ENCODE results near the gene MTMR6. TPM values are rescaled to one million over a fixed set of nuclear protein-coding genes. Genes with fewer than 3 reads are reported as not detected.
A peak's percentile ranks its signal among the peaks of the same experiment; 100 is the strongest.

The MTMR6 gene
- total RNA-seq, 2 experiments from 2014 or later = 17.5 to 20.1 TPM

DNA sequence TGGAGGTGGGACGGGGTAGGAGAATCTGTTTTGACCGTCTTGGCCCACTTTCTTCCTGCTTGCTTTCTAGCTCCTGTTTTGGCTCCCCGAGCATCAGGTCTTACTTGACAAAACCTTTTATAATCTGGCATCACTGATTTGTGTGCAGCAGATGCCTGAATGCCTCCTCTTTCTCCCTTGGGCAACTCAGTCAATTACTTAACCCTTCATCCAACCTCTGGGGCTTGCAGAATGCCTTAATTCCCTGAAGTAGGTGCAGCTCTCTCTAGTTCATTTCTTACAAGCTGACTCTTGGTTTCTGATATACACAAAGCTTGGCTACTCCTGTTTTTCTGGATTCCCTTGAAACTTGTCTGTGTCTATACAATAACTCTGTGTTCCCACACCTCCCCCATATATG lies 8.4 kb upstream of the MTMR6 start:
- no peaks in the 10 kb centered on the region for H3K36me3 Mint-ChIP-seq
- peaks cover 27% of the 10 kb centered on the region for H3K27me3 Mint-ChIP-seq
- no peak overlapping the region for H3K27ac Mint-ChIP-seq
- no peak for DNase-seq
- H3K4me3 Mint-ChIP-seq = no peak overlapping the region
- no peak for ATAC-seq (ENCODE audit: low read depth)
- H3K4me1 Mint-ChIP-seq = peaks cover 7% of the 10 kb centered on the region
- POLR2A ChIA-PET = interaction anchor here (1.2 kb wide), 1 partner anchor 9 kb away, joined by 3 read pairs; the partner anchor contains the start of gene MTMR6
- no peaks in the 10 kb centered on the region for H3K9me3 Mint-ChIP-seq

DNA sequence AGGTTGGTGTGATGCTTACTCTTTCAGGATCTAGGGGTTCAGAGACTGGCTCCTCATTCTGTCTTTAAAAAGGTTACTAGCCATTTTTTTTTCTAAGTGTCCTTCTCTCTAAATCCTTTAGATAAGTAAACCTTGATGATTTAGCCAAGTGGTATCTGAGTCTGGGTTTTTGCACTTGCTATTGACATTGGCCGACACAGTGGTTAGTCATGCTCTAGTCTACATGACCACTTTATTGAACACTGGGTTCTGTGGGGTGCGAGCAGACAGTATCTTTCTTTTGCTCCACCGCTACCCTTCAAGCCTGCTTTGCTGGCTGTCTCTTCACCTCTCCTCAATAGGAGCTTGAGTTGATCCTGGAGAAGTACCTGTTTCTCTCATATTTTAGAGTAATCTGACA lies 7.9 kb upstream of the MTMR6 start:
- DNase-seq (no peak), ATAC-seq (ENCODE audit: low read depth) (no peak)
- H3K27ac Mint-ChIP-seq = no peak overlapping the region
- no peak overlapping the region for H3K4me3 Mint-ChIP-seq
- no peaks in the 10 kb centered on the region for H3K36me3 Mint-ChIP-seq
- POLR2A ChIA-PET = interaction anchor here (1.2 kb wide), 1 partner anchor 8 kb away, joined by 3 read pairs; the partner anchor contains the start of gene MTMR6
- H3K9me3 Mint-ChIP-seq = no peaks in the 10 kb centered on the region
- H3K27me3 Mint-ChIP-seq = peaks cover 31% of the 10 kb centered on the region
- H3K4me1 Mint-ChIP-seq = peaks cover 5% of the 10 kb centered on the region

DNA sequence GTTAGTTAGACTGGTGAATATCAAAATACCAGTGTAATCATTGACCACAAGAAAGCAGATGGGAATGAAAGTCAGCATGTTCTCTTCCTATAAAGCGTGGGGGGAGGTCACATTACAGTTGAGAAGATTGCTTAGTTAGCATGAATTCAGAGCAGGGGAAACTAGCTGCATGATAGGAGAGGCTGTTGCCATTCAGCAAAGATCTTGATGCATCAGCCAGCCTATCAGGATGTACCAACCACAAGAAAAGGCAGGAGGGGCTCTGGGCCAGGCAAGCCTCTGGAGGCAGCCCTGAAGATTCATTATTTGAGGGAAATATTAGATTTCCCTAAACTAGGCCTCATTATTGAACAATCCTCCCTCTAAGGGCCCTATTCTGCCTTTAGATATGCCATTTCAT lies 5.0 kb upstream of the MTMR6 start:
- H3K4me1 Mint-ChIP-seq = peaks cover 7% of the 10 kb centered on the region
- H3K36me3 Mint-ChIP-seq = no peaks in the 10 kb centered on the region
- DNase-seq = no peak
- ATAC-seq (ENCODE audit: low read depth) = peak; percentile 64
- no peak overlapping the region for H3K27ac Mint-ChIP-seq
- H3K4me3 Mint-ChIP-seq = no peak overlapping the region
- POLR2A ChIA-PET = no interaction called here
- H3K9me3 Mint-ChIP-seq = no peaks in the 10 kb centered on the region
- peaks cover 33% of the 10 kb centered on the region for H3K27me3 Mint-ChIP-seq

DNA sequence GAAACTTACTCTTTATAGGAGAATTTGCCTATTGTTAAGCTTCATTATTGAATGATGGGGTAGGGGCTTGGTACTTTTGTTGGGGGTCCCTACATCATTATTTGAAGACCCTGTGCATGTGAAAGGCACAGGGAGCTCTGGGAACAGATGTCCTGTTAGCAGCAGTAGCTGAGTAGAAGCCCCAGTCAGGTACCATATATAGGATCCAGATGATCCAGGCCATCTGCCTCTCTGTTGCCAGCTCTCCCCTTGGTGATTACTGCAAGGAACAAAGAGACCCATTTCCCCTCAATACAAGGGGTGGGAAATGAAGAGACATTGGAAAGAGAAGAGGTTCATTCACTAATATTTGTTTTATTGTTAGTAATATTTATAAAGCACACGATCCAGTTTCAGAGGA lies 4.4 kb upstream of the MTMR6 start:
- no peaks in the 10 kb centered on the region for H3K36me3 Mint-ChIP-seq
- no peaks in the 10 kb centered on the region for H3K9me3 Mint-ChIP-seq
- POLR2A ChIA-PET = no interaction called here
- no peak overlapping the region for H3K4me3 Mint-ChIP-seq
- peaks cover 31% of the 10 kb centered on the region for H3K27me3 Mint-ChIP-seq
- peaks cover 7% of the 10 kb centered on the region for H3K4me1 Mint-ChIP-seq
- ATAC-seq (ENCODE audit: low read depth) = no peak
- H3K27ac Mint-ChIP-seq = no peak overlapping the region
- no peak for DNase-seq

DNA sequence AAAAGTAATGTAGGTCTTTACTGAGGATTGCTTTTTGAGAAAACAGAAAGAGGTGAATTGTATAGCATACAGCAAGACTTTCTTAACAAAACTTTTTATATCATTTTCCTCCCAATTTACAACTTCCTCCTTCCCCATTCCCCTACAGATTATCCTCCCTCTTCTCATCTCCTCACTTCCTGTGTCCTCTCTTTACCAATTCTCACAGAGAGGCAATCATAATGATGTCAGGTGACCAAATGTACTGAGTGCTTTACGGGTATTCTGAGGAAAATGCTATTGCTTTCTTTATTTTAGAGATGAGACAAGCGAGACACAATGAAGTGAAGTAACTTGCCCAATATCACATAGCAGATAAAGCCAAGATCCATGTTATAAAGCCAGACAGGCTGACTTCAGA lies 1.7 kb upstream of the MTMR6 start:
- Mint-ChIP-seq H3K27ac (no peak overlapping the region), H3K4me1 (peaks cover 14% of the 10 kb centered on the region), H3K4me3 (no peak overlapping the region), H3K27me3 (peaks cover 17% of the 10 kb centered on the region), H3K9me3 (no peaks in the 10 kb centered on the region), H3K36me3 (peaks cover 3% of the 10 kb centered on the region)
- POLR2A ChIA-PET = no interaction called here
- no peak for DNase-seq
- ATAC-seq (ENCODE audit: low read depth) = no peak

DNA sequence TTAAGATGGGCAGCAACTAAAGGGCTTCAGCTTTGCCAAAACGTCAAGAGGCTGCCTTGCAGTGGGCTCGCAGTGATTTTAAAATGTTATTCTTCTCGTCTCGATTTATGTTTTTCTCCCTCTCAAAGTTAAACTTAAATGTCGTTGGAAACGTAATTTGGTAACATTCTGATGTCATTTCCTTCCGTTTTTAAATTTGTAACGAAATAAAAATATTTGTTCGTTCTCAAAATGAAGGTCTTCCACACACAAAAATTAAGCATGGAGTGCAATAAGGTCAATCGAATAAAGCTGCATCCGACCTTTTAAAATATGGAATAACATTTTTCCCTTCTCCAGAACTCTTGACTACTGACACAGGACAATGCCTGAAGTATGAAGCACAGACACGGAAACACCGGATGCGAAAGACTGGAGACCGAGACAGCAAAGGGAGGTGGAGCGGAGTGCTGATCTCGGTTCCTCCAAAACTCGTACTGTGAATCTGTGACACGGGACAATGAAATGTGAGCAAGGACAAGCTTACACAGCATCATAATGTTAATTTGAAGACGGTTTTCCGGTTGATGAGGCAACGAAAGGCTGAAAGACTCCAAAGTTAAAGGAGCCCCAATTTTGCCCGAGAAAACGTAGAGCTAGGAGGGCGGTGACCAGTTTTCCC lies 850 bp downstream of the MTMR6 start:
- DNase-seq = no peak
- Mint-ChIP-seq H3K4me1 (peaks cover 29% of the 10 kb centered on the region), H3K4me3 (peak overlapping the region; percentile 93), H3K27me3 (peaks cover 16% of the 10 kb centered on the region), H3K36me3 (peaks cover 9% of the 10 kb centered on the region), H3K27ac (peak overlapping the region; percentile 97), H3K9me3 (no peaks in the 10 kb centered on the region)
- ATAC-seq (ENCODE audit: low read depth) = peak; percentile 19
- POLR2A ChIA-PET = interaction anchor here (0.6 to 3.8 kb wide), 4 partner anchors 9 to 15 kb away, joined by 3 to 27 read pairs (median 4); partner anchors contain the start of gene NUP58

DNA sequence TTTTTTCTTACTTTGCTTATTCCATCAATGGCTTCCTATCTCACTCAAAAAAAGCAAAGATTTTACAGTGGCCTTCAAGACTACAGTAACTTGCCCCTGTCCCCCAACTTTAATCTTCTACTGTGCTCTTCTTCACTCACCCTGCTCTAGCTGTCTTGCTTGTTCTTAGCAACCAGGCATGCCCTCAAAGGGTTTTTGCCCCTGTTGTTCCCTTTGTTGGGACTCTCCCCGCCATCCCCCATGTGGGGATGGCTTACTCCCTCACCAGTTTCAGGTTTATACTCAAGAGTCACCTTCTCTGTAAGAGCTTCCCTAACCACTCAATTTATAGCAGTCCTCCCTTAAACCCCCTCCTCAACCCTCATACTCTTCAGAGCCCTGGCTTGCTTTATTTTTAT lies 5.4 kb downstream of the MTMR6 start:
- Mint-ChIP-seq H3K27ac (peak overlapping the region; percentile 76), H3K36me3 (peaks cover 15% of the 10 kb centered on the region), H3K4me3 (peak overlapping the region; percentile 4), H3K27me3 (no peaks in the 10 kb centered on the region), H3K9me3 (no peaks in the 10 kb centered on the region), H3K4me1 (peaks cover 51% of the 10 kb centered on the region)
- ATAC-seq (ENCODE audit: low read depth) = no peak
- POLR2A ChIA-PET = interaction anchor here (1.3 kb wide), 1 partner anchor 20 kb away, joined by 3 read pairs; no protein-coding TSS in a partner anchor
- DNase-seq = no peak

DNA sequence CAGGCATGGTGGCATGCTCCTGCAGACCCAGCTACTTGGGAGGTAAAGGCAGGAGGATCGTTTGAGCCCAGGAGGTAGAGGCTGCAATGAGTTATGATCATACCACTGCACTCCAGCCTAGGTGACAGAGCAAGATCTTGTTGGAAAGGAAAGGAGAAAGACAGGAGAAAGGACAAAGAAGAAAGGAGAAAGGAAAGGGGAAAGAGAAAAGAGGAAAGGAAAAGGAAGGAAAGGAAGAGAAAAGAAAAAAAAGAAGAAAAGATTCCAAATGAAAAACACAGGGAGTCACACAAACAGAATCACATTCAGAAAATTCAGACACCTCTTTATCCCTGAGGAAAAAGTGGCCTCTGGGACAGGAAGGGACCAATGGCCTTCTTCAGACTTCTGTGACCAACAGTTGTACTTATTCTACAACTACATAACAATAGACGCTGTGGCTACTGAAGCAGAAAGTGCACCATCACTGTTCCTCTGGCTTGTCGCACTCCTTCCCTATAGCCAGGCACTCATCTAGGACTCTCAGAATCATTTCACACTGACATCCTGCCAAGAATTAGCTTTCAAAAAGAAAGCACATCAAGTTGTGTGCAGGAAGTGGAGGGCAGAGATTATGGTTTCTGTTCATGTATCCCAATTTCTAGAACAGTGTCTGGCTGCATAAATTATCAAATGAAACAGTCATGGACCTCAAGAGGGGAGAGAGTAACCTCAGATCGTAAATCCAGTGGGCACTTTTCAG lies 5.9 kb downstream of the MTMR6 start:
- ATAC-seq (ENCODE audit: low read depth) = peak; percentile 81
- Mint-ChIP-seq H3K27ac (peak overlapping the region; percentile 76), H3K4me3 (peak overlapping the region; percentile 4), H3K4me1 (peaks cover 53% of the 10 kb centered on the region), H3K27me3 (no peaks in the 10 kb centered on the region), H3K9me3 (no peaks in the 10 kb centered on the region), H3K36me3 (peaks cover 15% of the 10 kb centered on the region)
- POLR2A ChIA-PET = interaction anchor here (1.3 kb wide), 1 partner anchor 21 kb away, joined by 3 read pairs; no protein-coding TSS in a partner anchor
- no peak for DNase-seq

DNA sequence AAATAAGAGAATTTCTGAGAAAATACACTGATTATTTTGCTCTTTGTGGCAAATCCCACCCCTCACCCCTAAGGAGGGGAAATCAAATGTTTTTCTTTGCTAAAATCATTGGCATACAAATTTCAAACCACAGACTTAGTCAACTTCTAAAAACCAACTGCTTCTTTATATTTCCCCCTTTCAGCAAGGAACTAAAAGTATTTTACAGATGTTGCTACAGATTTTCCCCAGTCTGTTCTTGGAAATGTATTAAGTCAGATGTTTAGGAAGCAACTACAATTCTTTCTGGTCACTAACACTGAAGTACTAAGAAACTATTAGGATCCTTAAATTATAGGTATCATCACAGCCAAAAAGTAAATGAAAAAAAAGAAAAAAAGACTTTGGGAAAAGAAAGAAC lies 6.9 kb downstream of the MTMR6 start:
- peaks cover 53% of the 10 kb centered on the region for H3K4me1 Mint-ChIP-seq
- no peaks in the 10 kb centered on the region for H3K9me3 Mint-ChIP-seq
- H3K4me3 Mint-ChIP-seq = no peak overlapping the region
- H3K27ac Mint-ChIP-seq = no peak overlapping the region
- peaks cover 13% of the 10 kb centered on the region for H3K36me3 Mint-ChIP-seq
- no peak for ATAC-seq (ENCODE audit: low read depth)
- no peak for DNase-seq
- H3K27me3 Mint-ChIP-seq = no peaks in the 10 kb centered on the region
- POLR2A ChIA-PET = no interaction called here

DNA sequence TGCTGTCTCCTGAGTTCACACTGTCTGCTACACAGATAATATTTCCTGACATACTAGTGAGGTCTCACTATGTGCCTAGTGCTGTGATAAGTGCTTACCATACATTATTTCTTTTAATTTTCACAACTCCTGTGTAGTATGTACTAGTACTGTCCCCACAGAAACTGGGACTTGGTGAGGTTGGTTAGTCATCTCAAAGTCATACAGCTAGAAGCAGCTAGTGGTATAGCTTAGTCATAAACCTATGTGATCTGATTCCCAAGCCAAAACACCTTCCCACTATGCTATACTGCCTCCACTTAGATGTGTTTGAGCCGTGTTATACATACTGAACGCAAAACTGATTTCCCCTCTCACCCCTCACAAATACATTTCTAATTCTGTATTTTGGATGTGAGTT lies 10.5 kb downstream of the MTMR6 start:
- Mint-ChIP-seq H3K4me3 (no peak overlapping the region), H3K9me3 (no peaks in the 10 kb centered on the region), H3K27ac (no peak overlapping the region), H3K4me1 (peaks cover 32% of the 10 kb centered on the region), H3K36me3 (peaks cover 14% of the 10 kb centered on the region), H3K27me3 (no peaks in the 10 kb centered on the region)
- DNase-seq (no peak), ATAC-seq (ENCODE audit: low read depth) (no peak)
- POLR2A ChIA-PET = no interaction called here

DNA sequence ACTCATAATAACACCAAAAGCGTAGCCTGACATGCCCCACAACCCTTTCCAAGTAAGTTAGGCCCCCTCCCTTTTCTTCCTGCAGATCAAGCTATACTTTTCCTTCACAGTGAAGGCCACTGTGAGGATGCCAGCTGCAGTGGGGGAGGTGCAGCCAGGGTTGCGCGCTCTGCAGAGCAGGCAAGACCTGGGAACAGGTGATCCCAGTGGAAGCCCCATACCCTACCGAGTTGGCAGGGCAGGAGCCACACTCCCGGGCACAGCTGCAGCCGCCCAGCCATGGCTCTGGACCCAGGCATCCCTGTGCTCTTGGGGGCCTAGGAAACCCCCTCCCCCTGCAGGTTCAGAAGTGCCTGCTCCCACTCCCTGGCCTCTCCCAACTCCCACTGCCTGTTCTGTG lies 18.7 kb downstream of the MTMR6 start:
- no peak overlapping the region for H3K4me3 Mint-ChIP-seq
- H3K27me3 Mint-ChIP-seq = no peaks in the 10 kb centered on the region
- peaks cover 6% of the 10 kb centered on the region for H3K4me1 Mint-ChIP-seq
- H3K36me3 Mint-ChIP-seq = peaks cover 12% of the 10 kb centered on the region
- DNase-seq (no peak), ATAC-seq (ENCODE audit: low read depth) (no peak)
- H3K27ac Mint-ChIP-seq = peak overlapping the region; percentile 32
- no peaks in the 10 kb centered on the region for H3K9me3 Mint-ChIP-seq
- POLR2A ChIA-PET = no interaction called here

DNA sequence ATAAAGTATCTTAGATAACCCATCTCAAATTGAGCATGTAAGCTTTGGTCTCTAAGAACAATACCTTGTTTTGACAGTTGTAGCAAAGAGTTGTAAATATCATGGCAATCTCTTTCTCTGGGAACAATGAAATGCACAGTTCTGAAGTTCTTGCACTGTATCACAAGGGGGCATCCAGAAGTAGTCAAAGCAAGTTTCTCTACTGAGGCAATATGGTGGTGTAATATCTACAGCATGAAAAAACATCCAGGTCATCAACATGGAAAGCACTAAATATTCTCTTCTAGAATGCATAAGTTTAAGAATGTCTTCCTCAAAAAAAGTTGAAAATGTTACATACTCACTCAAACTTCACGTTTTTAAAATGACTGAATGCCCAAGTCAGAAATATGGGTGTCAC lies 19.6 kb downstream of the MTMR6 start:
- POLR2A ChIA-PET = no interaction called here
- no peaks in the 10 kb centered on the region for H3K9me3 Mint-ChIP-seq
- H3K36me3 Mint-ChIP-seq = peaks cover 13% of the 10 kb centered on the region
- peaks cover 6% of the 10 kb centered on the region for H3K4me1 Mint-ChIP-seq
- no peaks in the 10 kb centered on the region for H3K27me3 Mint-ChIP-seq
- ATAC-seq (ENCODE audit: low read depth) = no peak
- no peak overlapping the region for H3K4me3 Mint-ChIP-seq
- H3K27ac Mint-ChIP-seq = no peak overlapping the region
- no peak for DNase-seq

DNA sequence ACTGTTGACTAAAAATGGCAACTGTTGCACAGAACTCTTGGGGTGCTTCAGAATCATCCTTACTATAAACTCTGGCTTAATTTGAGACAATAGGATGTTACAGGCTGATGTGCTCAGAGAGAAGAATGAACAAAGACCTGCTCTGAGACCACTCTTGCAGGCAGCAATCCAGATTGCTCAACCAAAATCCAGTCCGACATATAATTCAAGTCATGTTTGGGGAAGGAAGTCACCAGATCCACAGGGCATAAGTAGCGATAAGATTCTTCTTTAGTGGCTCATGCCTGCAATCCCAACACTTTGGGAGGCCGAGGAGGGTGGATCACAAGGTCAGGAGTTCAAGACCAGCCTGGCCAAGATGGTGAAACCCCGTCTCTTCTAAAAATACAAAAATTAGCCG lies 20.6 kb downstream of the MTMR6 start:
- POLR2A ChIA-PET = no interaction called here
- DNase-seq (no peak), ATAC-seq (ENCODE audit: low read depth) (no peak)
- H3K27me3 Mint-ChIP-seq = no peaks in the 10 kb centered on the region
- H3K36me3 Mint-ChIP-seq = peaks cover 11% of the 10 kb centered on the region
- no peaks in the 10 kb centered on the region for H3K9me3 Mint-ChIP-seq
- no peak overlapping the region for H3K4me3 Mint-ChIP-seq
- H3K27ac Mint-ChIP-seq = no peak overlapping the region
- peaks cover 6% of the 10 kb centered on the region for H3K4me1 Mint-ChIP-seq

DNA sequence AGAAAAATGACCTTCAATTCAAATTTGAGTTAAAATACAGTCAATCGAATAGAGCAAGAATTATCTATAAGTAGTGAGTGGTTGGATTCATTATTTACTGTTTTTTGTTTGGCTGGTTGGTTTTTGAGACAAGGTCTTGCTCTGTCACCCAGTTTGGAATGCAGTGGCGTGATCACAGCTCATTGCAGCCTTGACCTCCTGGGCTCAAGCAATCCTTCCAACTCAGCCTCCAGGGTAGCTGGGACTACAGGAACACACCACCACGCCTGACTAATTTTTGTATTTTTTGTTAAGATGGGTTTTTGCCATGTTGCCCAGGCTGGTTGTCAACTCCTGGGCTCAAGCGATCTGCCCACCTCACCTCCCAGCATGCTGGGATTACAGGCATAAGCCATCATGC lies 25.0 kb downstream of the MTMR6 start:
- Mint-ChIP-seq H3K9me3 (no peaks in the 10 kb centered on the region), H3K4me1 (no peaks in the 10 kb centered on the region), H3K36me3 (peaks cover 18% of the 10 kb centered on the region), H3K4me3 (no peak overlapping the region), H3K27me3 (no peaks in the 10 kb centered on the region), H3K27ac (no peak overlapping the region)
- POLR2A ChIA-PET = no interaction called here
- ATAC-seq (ENCODE audit: low read depth) (no peak), DNase-seq (no peak)
